Stimulated activated CD4-positive, alpha-beta T cell treated with anti-CD3 and anti-CD28 coated beads, Interleukin-1b, Interleukin-23, amount 100 ng/mL, for 4 hours (primary cell): ENCODE results near the gene HOXC10.

Experiments used
- DNase-seq, 2 donors: peaks; one replicate each; pipeline ENCODE4 v3.0.0-alpha.2; 2020; ENCODE audit warnings: low read depth in 2 of 2

The HOXC10 gene

DNA sequence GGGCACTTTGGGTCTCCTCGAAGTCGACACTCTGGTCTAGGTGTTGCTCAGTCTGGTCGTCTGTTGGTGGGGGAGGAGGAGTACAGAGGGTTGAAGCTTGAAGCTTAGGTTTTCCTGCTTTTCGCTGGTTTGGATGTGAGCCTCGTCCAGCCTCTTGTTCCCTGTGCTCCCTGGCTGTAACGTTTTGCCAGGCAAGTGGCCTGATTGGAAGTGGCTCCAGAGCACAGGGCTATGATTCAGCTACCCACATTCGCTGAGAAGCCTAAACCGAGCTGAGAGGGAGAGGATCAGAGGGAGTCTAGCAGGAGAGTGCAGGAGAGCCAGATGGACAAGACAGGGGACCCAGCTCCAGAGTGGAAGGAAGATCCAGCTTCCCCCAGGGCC, 6.1 kb downstream of the HOXC10 start:
- DNase-seq: no peak

DNA sequence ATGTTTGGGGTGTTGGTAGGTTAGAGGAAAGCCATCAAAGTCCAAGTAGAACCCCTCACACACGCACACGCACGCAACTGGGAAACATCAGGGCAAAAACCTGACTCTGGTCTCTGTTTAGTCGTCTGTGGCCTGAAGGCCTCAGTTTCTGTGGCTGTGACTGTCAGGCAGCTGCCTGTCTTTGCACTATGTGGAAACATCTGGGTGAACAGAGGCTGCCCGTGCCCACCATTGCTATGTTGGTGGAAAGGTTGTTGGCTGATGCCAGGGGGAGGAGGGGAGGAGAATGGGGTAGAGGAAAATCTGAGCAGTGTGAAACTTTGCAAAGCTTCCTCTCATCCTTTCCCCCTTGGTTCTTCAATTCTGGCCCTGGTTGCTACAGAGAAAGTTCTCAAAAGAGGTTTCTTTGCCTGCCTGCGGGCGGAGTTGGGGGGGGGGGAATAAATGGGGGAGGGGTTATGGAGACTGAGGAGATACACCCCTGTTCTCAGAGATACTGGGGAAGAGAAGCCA, 7.5 kb downstream of the HOXC10 start:
- no peak for DNase-seq

DNA sequence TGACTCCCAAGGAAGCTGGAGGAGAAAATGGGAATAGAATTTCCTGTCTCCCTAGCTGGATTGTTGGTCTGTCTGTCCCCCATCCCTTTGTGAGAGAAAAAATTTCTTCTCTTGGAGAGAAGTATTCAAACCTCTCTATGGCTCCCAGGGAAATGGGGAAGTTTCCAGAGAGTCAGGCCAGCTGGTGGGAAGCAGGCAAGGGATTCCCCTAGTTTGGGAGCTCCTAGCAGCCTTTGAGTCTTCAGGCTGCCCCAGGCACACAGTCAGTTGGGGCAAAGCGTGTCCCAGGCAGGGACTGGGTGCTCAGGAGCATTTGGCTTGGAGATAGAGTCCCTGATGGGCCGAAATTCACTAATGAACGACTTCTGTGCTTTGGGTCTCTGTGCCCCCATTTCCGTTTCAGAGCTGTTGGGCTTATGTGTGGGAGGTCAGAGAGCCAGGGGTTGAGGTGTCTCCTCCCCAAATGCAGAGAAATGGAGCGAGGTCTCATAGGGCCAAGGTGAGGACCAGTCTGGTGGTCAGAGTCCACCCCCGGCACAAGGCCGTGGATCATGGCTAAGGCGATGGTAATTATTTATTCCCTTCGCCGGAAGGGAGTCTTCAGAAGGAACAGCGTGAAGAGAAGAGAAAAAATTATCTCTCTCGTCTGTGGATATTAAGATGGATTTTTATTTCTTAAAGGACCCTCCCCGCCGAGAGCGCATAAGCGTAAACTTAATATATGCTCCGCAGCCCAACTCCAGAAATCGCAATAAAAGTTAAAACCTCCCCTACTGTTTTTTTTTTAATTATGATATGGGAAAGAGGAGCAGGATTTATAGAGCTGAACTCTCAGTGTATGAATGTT, 8.4 kb downstream of the HOXC10 start:
- no peak for DNase-seq

GRCh38 chr12:53994009-53994263, 9.0 kb downstream of the HOXC10 start:
- no peak for DNase-seq

- no peak for DNase-seq
Measured at GRCh38 chr12:53994264-53995001, 9.5 kb downstream of the HOXC10 start.

DNA sequence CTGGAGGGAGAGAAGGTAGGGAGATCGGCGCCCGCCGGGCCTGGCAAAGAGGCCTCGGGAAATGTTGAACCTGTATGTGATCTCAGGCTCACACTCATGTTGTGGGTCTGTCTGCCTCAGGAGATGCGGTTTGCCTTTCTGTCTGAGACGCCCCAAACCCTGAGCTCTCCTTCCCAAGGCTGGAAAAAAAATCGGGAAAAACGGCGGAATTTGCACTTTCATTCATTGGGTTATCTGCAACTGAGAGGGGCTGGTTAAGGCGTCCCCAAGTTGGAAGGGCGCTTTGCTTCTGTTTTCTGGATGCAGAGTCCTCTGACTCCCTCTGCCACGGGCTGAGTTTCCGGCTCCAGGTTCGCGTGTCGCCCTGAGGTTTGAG, 10.0 kb downstream of the HOXC10 start:
- DNase-seq: no peak

GRCh38 chr12:53995378-53996239, 10.7 kb downstream of the HOXC10 start:
- no peak for DNase-seq

DNA sequence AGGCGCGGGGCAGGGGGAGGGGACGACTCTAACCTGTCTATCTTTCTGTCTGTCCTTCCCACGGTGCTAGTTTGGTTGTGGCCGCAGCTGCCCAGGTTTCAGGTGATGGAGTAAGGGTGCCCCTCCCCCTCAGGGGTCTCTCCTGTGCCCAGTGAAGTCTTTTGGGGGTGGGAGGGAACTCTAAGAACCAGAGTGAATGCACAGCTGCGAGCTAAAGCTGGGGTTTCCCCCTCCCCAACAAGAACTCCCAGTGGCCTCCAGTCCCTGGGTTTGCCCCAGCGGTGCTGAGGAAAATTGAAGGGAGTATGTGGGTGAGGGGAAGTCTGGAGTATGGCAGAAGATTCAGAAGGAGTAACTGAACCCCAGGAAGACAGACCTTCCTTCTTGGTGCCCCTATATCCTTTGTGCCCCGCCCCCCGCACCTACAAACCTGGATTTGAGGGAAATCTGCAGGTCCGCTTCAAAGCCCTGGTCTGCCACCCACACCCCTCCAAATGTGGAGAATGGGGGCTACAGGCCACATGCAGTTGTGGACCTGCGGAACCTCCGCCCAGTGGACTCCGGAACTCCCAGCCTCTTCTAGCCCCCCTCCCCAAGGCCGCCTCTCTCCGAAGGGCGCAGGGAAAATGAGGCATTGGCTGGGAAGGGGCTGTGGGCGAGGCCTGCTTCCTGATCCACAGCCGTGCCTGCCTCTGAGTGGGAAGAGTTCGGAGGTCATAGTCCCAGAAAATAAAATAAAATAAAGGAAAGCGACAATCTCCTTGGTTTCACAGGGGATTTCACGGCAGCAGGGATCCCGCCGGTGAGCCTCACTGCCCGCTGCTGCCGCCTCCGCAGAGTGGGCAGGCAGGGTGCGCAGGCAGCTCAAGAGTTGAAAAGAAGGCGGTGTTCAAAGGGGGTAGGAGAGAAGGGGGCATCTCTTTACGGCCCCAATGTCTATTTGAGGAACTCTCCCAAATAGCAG, 11.6 kb downstream of the HOXC10 start:
- DNase-seq: no peak

DNA sequence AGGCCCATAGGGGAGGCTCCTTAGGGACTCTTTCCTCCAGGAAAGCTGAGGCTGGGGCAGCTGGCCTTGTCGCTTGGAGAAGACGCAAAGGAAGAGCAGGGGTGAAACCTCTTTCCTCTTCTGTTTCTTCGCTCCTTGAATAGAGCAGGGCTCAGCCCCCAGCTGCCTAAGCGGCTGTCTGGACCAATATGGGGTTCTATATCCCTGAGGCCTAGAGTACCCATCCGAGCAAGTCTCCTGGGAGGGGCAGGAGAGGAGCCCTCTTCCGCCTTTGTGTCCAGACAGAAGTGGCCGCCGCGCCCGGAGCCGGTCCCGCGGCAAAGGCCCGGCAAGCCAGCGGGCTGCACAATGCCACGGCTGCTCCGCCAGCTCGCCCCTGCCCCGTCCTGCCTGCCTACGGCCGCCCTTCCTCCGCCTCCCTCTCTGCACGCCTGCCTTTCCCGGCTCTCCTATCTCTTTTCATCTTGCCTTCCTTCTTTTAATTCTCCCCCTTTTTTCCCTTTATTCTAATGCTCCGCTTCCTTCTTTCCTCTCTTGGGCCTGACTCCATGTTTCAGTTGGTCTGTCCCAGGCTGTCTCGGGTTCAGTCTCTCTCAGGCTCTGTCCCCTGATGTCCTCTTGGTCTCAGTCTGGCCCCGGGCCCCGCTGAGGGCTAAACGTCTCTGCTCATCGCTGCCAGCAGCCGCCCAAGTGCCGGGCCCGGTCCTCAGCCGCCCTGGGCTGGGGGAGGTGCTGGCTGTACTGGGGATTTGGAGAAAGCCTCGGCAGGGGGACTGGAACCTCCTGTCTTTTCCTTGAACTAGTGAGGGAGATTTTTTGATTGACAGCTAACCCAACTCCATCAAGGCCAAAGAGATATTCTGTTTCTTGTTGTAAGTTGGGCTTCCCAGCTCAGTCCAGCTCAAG, 12.5 kb downstream of the HOXC10 start:
- no peak for DNase-seq

DNA sequence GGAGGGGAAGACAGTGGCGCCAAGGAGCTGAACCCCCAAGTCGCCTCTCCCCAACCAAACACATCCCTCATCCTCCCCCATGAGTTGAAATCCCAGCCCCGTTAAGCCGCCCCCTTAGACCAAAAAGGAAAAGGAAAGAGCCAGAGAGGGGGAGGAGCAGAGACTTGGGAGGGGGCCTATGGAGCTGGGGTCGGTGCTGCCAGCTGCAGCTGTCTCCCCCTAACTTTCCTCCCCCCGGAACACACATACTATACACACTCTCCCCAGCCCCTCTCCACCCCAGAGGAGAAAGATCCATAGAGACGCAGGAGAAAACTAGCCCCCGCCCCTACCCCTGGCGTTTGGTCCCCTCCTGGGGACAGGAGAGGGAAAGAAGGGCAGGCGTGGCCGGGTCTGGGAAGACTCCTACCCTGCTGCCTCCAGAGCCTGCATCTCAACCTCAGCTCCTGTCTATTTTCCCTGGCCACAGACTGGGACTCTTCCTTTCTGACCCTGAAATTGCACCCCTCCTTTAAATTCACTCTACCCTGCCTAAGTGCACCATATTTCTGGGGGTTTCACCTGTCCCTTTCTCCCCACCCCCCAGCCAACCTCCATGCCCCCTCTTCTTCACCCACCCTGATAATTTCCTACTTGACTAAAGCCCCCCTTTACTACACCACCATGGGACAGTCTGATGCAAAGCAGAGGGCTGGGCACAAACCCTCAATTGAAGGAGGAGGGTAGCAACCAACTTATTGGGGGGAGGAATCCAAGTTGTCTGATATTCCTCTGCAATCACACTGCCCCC, 13.4 kb downstream of the HOXC10 start:
- DNase-seq: no peak

DNA sequence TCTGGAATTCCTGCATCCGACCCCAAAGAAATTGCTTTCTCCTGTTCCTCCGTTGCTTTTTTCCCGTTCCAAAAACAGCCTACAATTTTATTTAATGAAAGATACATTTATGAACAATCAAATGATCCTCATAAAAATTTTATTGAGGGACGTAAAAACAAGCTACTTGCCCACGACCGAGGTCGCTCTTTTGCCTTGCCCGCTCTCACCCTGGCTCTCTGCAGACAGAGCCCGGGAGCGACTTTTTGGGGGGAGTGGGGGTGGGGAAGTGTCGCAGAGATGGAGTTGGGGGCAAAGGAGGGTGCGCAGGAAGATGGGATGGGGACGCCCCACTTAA, 13.9 kb downstream of the HOXC10 start:
- no peak for DNase-seq

- no peak for DNase-seq
Measured at GRCh38 chr12:53999559-54000115, 14.7 kb downstream of the HOXC10 start.

DNA sequence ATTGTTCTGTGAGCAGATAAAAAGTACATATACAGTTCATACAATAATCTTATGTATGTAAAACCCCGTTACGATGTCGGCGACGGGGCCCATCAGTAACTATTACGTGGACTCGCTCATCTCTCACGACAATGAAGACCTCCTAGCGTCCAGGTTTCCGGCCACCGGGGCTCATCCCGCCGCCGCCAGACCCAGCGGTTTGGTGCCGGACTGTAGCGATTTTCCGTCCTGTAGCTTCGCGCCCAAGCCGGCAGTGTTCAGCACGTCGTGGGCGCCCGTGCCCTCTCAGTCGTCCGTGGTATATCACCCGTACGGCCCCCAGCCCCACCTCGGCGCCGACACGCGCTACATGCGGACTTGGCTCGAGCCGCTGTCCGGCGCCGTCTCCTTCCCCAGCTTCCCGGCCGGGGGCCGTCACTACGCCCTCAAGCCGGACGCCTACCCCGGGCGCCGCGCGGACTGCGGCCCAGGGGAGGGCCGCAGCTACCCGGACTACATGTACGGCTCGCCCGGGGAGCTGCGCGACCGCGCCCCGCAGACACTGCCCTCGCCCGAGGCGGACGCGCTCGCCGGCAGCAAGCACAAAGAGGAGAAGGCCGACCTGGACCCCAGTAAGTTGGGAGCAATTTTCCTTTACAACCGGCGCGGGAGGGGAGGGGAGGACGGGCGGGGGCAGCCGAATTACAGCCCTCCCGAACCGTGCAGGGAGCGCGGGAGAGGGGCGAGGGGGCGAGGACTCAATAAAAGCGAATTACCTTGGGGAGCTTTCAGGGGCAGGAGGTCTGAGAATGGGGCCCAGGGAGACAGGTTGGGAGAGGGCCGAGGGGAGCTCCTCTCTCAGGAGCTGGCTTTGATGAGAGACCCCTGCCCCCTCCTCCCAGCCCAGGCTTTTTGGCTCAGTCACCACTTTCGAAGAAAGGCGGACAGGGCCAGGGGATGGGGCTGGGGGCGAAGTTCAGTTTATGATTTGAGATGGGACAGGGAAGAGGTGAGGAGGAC, 15.5 kb downstream of the HOXC10 start, which contains the start of gene HOXC9:
TSS of gene HOXC9 (plus strand) at position 46 of the 999 bp plus-strand sequence. CDS start at position 74, 28 bp downstream.
- DNase-seq: no peak

GRCh38 chr12:54001283-54002187, 16.6 kb downstream of the HOXC10 start:
- no peak for DNase-seq

- DNase-seq: no peak
Measured at GRCh38 chr12:54002278-54002914, 17.4 kb downstream of the HOXC10 start.

DNA sequence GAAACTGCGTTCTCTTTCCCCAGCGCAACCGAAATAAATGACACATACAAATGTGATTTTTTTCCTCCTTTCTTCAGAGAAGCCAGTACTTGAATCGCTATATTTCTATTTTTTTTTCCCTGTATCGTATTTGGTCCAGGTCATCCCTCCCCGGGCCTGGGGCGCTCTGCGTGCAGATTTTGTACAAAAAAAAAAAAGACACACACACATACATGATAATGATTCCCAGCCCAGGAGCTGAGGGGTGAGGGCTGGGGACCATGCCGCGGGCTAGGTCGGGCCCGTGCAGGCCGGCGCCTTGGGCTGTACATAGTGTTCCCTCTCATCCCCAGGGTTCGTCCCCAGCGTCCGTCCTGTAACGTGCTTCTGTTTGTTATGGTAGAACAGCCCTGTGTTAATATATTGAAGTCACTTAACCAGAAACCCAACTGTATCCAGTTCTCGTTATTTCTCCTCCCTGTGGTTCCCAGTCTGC, 18.0 kb downstream of the HOXC10 start:
- DNase-seq: no peak
